Measurements from ENCODE around the gene MAD1L1.

DNA sequence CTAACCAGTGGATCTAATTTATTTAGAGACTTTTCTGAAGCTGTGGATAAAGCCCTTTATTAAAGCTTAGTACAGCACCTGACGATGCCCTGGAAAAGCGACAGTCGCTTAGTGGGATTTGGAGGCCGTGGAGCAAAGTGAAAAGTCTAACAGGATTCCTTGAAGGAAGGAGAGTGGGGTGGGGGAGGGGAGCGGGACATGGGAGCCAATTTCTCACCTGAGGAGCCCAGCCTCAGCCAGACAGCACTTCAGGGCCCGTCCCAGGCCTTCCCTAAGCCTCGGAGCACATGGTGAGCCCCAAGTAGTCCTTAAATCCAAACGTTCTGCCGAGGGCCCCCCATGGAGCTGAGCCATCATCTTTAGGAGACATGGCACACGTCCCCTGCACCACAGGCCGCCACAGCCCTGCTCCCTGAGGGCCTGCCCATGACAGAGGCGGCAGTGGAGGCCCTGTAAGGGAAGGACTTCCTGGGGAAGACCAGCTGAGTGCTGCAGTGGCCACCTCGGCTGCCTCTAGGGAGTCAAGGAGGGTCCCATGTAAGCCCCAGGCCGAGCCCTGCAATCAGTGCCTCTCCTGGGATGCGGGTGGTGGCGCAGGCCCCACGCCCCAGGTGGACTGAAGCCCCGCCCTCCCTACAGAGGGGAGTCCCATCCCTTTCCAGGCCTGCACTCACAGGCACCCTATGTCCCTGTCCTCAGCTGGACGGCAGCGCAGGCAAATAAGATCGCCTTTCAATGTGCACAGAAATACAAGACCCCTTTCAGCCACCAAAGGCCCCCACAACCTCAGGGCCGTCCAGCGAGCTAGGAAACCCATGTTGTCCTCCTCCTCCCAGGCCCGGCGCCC, 187.0 kb downstream of the MAD1L1 start:
- TF ChIP-seq, protein P1, sequence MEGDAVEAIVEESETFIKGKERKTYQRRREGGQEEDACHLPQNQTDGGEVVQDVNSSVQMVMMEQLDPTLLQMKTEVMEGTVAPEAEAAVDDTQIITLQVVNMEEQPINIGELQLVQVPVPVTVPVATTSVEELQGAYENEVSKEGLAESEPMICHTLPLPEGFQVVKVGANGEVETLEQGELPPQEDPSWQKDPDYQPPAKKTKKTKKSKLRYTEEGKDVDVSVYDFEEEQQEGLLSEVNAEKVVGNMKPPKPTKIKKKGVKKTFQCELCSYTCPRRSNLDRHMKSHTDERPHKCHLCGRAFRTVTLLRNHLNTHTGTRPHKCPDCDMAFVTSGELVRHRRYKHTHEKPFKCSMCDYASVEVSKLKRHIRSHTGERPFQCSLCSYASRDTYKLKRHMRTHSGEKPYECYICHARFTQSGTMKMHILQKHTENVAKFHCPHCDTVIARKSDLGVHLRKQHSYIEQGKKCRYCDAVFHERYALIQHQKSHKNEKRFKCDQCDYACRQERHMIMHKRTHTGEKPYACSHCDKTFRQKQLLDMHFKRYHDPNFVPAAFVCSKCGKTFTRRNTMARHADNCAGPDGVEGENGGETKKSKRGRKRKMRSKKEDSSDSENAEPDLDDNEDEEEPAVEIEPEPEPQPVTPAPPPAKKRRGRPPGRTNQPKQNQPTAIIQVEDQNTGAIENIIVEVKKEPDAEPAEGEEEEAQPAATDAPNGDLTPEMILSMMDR (IDR thresholded peaks at IDR 0.05): no peak
- TF ChIP-seq POLR2A (IDR thresholded peaks at IDR 0.05): no peak
